Liver (tissue), 3 donors: ENCODE results near the gene TLR4.

Experiments used
- FOXA1 ChIP-seq: IDR thresholded peaks from 2 replicates; pipeline ENCODE4 v1.6.1; 2016; ENCODE audit warnings: antibody characterized with exemption
- FOXA2 ChIP-seq: IDR thresholded peaks from 2 replicates; pipeline ENCODE4 v1.6.1; 2016; ENCODE audit warnings: antibody characterized with exemption
- GABPA ChIP-seq, 2 donors: IDR thresholded peaks in 1 of 2; conservative IDR thresholded peaks in 1 of 2; 2 replicates each; pipeline ENCODE4 v1.6.1; 2016; ENCODE audit warnings: antibody characterized with exemption in 2 of 2, mild to moderate bottlenecking in 1 of 2, moderate library complexity in 1 of 2
- JUND ChIP-seq, 2 donors: IDR thresholded peaks; 2 replicates each; pipeline ENCODE4 v1.6.1; 2016; ENCODE audit warnings: antibody characterized with exemption in 2 of 2
- RXRA ChIP-seq, 2 donors: IDR thresholded peaks; 2 replicates each; pipeline ENCODE4 v1.6.1; 2017 to 2018; ENCODE audit warnings: antibody characterized with exemption in 2 of 2, mild to moderate bottlenecking in 1 of 2
- TAF1 ChIP-seq: conservative IDR thresholded peaks from 2 replicates; pipeline ENCODE4 v1.6.1; 2016; ENCODE audit warnings: antibody characterized with exemption, mild to moderate bottlenecking
- TF ChIP-seq, protein P1 (sequence below): fragments of 150-350 bp; IDR thresholded peaks from 2 replicates; pipeline ENCODE4 v1.5.1; 2017; ENCODE audit warnings: improper control_type of control experiment, low read depth, low read length; ENCODE audit not compliant: missing input control
- TF ChIP-seq, protein P2 (sequence below): IDR thresholded peaks from 2 replicates; pipeline ENCODE4 v1.6.1; 2016; ENCODE audit warnings: antibody characterized with exemption, mild to moderate bottlenecking
- TF ChIP-seq, protein P3 (sequence below): IDR thresholded peaks from 2 replicates; pipeline ENCODE4 v1.6.1; 2016; ENCODE audit warnings: antibody characterized with exemption
- TF ChIP-seq, protein P4 (sequence below): IDR thresholded peaks from 2 replicates; pipeline ENCODE4 v1.6.1; 2016; ENCODE audit warnings: antibody characterized with exemption
- donor health status: healthy.
- donor health status: healthy.

DNA sequence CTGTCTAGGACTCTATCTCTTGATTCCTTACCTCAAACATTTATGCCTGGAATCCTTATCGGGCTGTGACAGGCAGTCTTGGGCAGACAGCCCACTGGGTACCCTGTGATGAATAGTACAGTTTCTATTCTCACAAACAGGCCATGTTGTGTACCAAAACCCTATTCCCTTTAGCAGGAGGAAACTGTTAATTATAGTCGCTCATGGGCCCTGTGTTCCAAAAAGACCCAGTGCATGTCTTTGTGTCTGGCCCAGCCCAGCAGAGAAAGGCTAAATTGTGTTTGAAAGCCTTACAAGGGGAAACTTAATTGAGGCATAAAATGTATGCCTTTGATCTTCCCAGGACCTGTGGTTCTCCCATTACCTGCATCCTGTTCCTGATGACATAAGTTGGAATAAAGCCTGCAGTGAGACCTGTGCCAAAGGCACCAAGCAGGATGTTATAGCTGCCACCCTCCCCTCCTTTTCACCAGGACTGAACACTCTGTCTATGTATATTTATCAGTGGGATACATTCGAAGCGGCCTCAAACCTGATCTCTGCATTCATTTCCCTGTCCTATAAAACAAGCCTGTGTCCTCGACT is 43.3 kb downstream of the TLR4 start:
- TF ChIP-seq FOXA1 (no peak), FOXA2 (no peak), GABPA (IDR thresholded peaks at IDR 0.05 in 1 of 2, conservative IDR thresholded peaks at IDR 0.05 in 1 of 2) (no peak), JUND (IDR thresholded peaks at IDR 0.05) (no peak), RXRA (IDR thresholded peaks at IDR 0.05) (no peak), TAF1 (no peak)
- TF ChIP-seq, protein P1, sequence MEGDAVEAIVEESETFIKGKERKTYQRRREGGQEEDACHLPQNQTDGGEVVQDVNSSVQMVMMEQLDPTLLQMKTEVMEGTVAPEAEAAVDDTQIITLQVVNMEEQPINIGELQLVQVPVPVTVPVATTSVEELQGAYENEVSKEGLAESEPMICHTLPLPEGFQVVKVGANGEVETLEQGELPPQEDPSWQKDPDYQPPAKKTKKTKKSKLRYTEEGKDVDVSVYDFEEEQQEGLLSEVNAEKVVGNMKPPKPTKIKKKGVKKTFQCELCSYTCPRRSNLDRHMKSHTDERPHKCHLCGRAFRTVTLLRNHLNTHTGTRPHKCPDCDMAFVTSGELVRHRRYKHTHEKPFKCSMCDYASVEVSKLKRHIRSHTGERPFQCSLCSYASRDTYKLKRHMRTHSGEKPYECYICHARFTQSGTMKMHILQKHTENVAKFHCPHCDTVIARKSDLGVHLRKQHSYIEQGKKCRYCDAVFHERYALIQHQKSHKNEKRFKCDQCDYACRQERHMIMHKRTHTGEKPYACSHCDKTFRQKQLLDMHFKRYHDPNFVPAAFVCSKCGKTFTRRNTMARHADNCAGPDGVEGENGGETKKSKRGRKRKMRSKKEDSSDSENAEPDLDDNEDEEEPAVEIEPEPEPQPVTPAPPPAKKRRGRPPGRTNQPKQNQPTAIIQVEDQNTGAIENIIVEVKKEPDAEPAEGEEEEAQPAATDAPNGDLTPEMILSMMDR: no peak
- TF ChIP-seq, protein P2, sequence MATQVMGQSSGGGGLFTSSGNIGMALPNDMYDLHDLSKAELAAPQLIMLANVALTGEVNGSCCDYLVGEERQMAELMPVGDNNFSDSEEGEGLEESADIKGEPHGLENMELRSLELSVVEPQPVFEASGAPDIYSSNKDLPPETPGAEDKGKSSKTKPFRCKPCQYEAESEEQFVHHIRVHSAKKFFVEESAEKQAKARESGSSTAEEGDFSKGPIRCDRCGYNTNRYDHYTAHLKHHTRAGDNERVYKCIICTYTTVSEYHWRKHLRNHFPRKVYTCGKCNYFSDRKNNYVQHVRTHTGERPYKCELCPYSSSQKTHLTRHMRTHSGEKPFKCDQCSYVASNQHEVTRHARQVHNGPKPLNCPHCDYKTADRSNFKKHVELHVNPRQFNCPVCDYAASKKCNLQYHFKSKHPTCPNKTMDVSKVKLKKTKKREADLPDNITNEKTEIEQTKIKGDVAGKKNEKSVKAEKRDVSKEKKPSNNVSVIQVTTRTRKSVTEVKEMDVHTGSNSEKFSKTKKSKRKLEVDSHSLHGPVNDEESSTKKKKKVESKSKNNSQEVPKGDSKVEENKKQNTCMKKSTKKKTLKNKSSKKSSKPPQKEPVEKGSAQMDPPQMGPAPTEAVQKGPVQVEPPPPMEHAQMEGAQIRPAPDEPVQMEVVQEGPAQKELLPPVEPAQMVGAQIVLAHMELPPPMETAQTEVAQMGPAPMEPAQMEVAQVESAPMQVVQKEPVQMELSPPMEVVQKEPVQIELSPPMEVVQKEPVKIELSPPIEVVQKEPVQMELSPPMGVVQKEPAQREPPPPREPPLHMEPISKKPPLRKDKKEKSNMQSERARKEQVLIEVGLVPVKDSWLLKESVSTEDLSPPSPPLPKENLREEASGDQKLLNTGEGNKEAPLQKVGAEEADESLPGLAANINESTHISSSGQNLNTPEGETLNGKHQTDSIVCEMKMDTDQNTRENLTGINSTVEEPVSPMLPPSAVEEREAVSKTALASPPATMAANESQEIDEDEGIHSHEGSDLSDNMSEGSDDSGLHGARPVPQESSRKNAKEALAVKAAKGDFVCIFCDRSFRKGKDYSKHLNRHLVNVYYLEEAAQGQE: no peak
- TF ChIP-seq, protein P3, sequence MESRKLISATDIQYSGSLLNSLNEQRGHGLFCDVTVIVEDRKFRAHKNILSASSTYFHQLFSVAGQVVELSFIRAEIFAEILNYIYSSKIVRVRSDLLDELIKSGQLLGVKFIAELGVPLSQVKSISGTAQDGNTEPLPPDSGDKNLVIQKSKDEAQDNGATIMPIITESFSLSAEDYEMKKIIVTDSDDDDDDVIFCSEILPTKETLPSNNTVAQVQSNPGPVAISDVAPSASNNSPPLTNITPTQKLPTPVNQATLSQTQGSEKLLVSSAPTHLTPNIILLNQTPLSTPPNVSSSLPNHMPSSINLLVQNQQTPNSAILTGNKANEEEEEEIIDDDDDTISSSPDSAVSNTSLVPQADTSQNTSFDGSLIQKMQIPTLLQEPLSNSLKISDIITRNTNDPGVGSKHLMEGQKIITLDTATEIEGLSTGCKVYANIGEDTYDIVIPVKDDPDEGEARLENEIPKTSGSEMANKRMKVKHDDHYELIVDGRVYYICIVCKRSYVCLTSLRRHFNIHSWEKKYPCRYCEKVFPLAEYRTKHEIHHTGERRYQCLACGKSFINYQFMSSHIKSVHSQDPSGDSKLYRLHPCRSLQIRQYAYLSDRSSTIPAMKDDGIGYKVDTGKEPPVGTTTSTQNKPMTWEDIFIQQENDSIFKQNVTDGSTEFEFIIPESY: no peak
- TF ChIP-seq, protein P4, sequence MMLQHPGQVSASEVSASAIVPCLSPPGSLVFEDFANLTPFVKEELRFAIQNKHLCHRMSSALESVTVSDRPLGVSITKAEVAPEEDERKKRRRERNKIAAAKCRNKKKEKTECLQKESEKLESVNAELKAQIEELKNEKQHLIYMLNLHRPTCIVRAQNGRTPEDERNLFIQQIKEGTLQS: no peak
